ENCODE data around the gene EPG5.
"Not testable (repeated sequence)": the region's sequence is repeated elsewhere in the genome, so short reads cannot be mapped to it uniquely, and the experiment has no call there.

DNA sequence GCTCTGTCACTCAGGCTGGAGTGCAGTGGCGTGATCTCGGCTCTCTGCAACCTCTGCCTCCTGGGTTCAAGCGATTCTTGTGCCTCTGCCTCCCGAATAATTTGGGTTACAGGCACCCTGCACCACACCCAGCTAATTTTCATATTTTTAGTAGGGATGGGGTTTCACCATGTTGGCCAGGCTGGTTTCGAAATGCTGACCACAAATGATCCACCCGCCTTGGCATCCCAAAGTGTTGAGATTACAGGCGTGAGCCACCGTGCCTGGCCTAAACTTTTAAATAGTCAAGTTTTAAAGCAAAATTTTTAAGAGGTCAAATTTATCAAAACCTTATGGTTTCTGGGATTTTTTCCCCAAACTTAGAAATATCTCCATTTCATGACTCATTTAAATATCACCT is 148.4 kb downstream of the EPG5 start:
- TF ChIP-seq, protein P1, sequence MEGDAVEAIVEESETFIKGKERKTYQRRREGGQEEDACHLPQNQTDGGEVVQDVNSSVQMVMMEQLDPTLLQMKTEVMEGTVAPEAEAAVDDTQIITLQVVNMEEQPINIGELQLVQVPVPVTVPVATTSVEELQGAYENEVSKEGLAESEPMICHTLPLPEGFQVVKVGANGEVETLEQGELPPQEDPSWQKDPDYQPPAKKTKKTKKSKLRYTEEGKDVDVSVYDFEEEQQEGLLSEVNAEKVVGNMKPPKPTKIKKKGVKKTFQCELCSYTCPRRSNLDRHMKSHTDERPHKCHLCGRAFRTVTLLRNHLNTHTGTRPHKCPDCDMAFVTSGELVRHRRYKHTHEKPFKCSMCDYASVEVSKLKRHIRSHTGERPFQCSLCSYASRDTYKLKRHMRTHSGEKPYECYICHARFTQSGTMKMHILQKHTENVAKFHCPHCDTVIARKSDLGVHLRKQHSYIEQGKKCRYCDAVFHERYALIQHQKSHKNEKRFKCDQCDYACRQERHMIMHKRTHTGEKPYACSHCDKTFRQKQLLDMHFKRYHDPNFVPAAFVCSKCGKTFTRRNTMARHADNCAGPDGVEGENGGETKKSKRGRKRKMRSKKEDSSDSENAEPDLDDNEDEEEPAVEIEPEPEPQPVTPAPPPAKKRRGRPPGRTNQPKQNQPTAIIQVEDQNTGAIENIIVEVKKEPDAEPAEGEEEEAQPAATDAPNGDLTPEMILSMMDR (IDR thresholded peaks at IDR 0.05) = not testable (repeated sequence)
- TF ChIP-seq EZH2phosphoT487 (IDR thresholded peaks at IDR 0.05) = not testable (repeated sequence)

Measured in neural progenitor cell (in vitro differentiated cells).